HG03095 (cell line): ENCODE results near the gene CHRND.

Source experiments
- ATAC-seq: cut with Tn5 transposase; IDR thresholded peaks from one replicate; pipeline ENCODE4 v1.9.1; 2021; ENCODE audit warnings: moderate library complexity; ENCODE audit not compliant: unreplicated experiment

CHRND gene

GRCh38 chr2:232487385-232488096 lies 38.4 kb upstream of the CHRND start, which contains the start of gene ECEL1:
Gene ECEL1, minus strand, starts transcription at chr2:232487834. Its CDS starts 1,181 bp downstream, at chr2:232486653.
- no peak for ATAC-seq

- no peak for ATAC-seq
Observed at GRCh38 chr2:232488097-232488711, 37.8 kb upstream of the CHRND start.

GRCh38 chr2:232488721-232489300 lies 37.1 kb upstream of the CHRND start:
- ATAC-seq = no peak

- ATAC-seq = no peak
Observed at GRCh38 chr2:232489516-232490220, 36.3 kb upstream of the CHRND start.

GRCh38 chr2:232490221-232491138 lies 35.5 kb upstream of the CHRND start:
- ATAC-seq = no peak

GRCh38 chr2:232491139-232491780 lies 34.7 kb upstream of the CHRND start:
- no peak for ATAC-seq

- ATAC-seq = no peak
Observed at GRCh38 chr2:232492236-232492848, 33.6 kb upstream of the CHRND start.

- no peak for ATAC-seq
Observed at GRCh38 chr2:232492963-232493700, 32.8 kb upstream of the CHRND start.

GRCh38 chr2:232493701-232494474 lies 32.1 kb upstream of the CHRND start:
- ATAC-seq = no peak

GRCh38 chr2:232494542-232494941 lies 31.4 kb upstream of the CHRND start:
- ATAC-seq = no peak

GRCh38 chr2:232495292-232495691 lies 30.7 kb upstream of the CHRND start:
- ATAC-seq = no peak

GRCh38 chr2:232496501-232497270 lies 29.3 kb upstream of the CHRND start:
- ATAC-seq = no peak

- ATAC-seq = no peak
Observed at GRCh38 chr2:232497348-232497747, 28.6 kb upstream of the CHRND start.

- no peak for ATAC-seq
Observed at GRCh38 chr2:232498452-232498851, 27.5 kb upstream of the CHRND start.

- no peak for ATAC-seq
Observed at GRCh38 chr2:232501331-232501771, 24.6 kb upstream of the CHRND start.

- ATAC-seq = no peak
Observed at GRCh38 chr2:232501794-232502390, 24.1 kb upstream of the CHRND start.

- ATAC-seq = no peak
Observed at GRCh38 chr2:232502511-232502910, 23.4 kb upstream of the CHRND start.
